A673 (cell line): ENCODE measurements around the gene PPARGC1A. TPM values are rescaled to one million over a fixed set of nuclear protein-coding genes. Genes with fewer than 3 reads are reported as not detected.

ENCODE experiments used
- BruUV-seq: library from RNA; stranded (reverse); fragments of 400-500 nt; replicated peaks from 2 replicates; lab custom pipeline; 2021; lab: Mats Ljungman, UMichigan
- CTCF ChIA-PET: fragments of 300-600 bp; sonication (Branson Sonifier 250); formaldehyde crosslinking; loops from one replicate; lab custom pipeline; 2022; ENCODE audit warnings: antibody characterized with exemption; lab: Charles Lee
- POLR2A ChIA-PET: fragments of 300-600 bp; sonication (Branson Sonifier 250); formaldehyde crosslinking; loops from one replicate; lab custom pipeline; 2022; ENCODE audit warnings: antibody characterized with exemption; ENCODE audit not compliant: low non-redundant PET; lab: Charles Lee
- DNase-seq: peaks from one replicate; pipeline ENCODE4 v3.0.0-alpha.2; 2015; ENCODE audit warnings: low spot score
- H3K27ac ChIP-seq: fragments of 200-600 bp; sonication (generic); 2 replicates; pipeline ENCODE4 v1.5.1; 2016; ENCODE audit warnings: mixed run types, low read depth, mild to moderate bottlenecking, mixed read lengths, antibody characterized with exemption, low read length; ENCODE audit not compliant: poor library complexity, severe bottlenecking
- H3K27me3 ChIP-seq: fragments of 200-600 bp; sonication (generic); replicated peaks from 2 replicates; pipeline ENCODE4 v1.6.1; 2017; ENCODE audit warnings: mixed run types, low read depth, mild to moderate bottlenecking, mixed read lengths, antibody characterized with exemption, low read length; ENCODE audit not compliant: insufficient read depth, poor library complexity
- H3K36me3 ChIP-seq: fragments of 200-600 bp; sonication (generic); 2 replicates; pipeline ENCODE4 v1.6.1; 2016; ENCODE audit warnings: mixed run types, mild to moderate bottlenecking, mixed read lengths, antibody characterized with exemption, low read length; ENCODE audit not compliant: insufficient read depth, poor library complexity, severe bottlenecking
- H3K4me1 ChIP-seq: fragments of 200-600 bp; sonication (generic); 2 replicates; pipeline ENCODE4 v1.6.1; 2017; ENCODE audit warnings: mixed run types, mild to moderate bottlenecking, mixed read lengths, antibody characterized with exemption, low read length; ENCODE audit not compliant: insufficient read depth, poor library complexity, severe bottlenecking
- H3K4me3 ChIP-seq: fragments of 200-600 bp; sonication (generic); 2 replicates; pipeline ENCODE4 v1.5.1; 2016; ENCODE audit warnings: low read depth, mixed run types, mild to moderate bottlenecking, mixed read lengths, low read length; ENCODE audit not compliant: poor library complexity, severe bottlenecking
- H3K9me3 ChIP-seq: fragments of 200-600 bp; sonication (generic); 2 replicates; pipeline ENCODE4 v1.6.1; 2016; ENCODE audit warnings: mixed run types, low read depth, mild to moderate bottlenecking, mixed read lengths, antibody characterized with exemption, low read length; ENCODE audit not compliant: poor library complexity, severe bottlenecking
- CTCF ChIP-seq: fragments of 300-800, 200-600 bp; sonication (generic); conservative IDR thresholded peaks from 2 replicates; pipeline ENCODE4 v1.5.1; 2017; ENCODE audit warnings: low read depth, mild to moderate bottlenecking, antibody characterized with exemption, low read length, moderate library complexity, mixed read lengths
- EZH2 ChIP-seq: fragments of 200-600 bp; sonication (generic); IDR thresholded peaks from 2 replicates; pipeline ENCODE4 v1.6.1; 2017; ENCODE audit warnings: borderline replicate concordance, low read depth, mild to moderate bottlenecking, mixed read lengths, antibody characterized with exemption, low read length; ENCODE audit not compliant: poor library complexity, severe bottlenecking
- intact Hi-C: fragments of 100-400 bp; cut with micrococcal nuclease; formaldehyde crosslinking; loops from one replicate; pipeline ENCODE4 v1.10.0; 2022; ENCODE audit not compliant: unreplicated experiment
- total RNA-seq: library from RNA; stranded (reverse); gene quantifications from 2 replicates; pipeline ENCODE4 v1.2.3, GENCODE V29; 2021

Gene PPARGC1A
- total RNA-seq, 1 experiment from 2014 or later = not detected

GRCh38 chr4:23932186-23932585 lies 42.3 kb upstream of the PPARGC1A start:
- intact Hi-C loops = no loop called here
- Histone ChIP-seq H3K27ac (no peak overlapping the region), H3K27me3 (no peaks in the 10 kb centered on the region), H3K9me3 (no peaks in the 10 kb centered on the region), H3K36me3 (no peaks in the 10 kb centered on the region), H3K4me1 (no peaks in the 10 kb centered on the region), H3K4me3 (no peak overlapping the region)
- CTCF ChIA-PET = no interaction called here
- DNase-seq = no peak
- POLR2A ChIA-PET = no interaction called here
- BruUV-seq = no TSS peak
- no peak for TF ChIP-seq CTCF
- TF ChIP-seq EZH2 = no peak

GRCh38 chr4:23931489-23931830 lies 41.6 kb upstream of the PPARGC1A start:
- no peaks in the 10 kb centered on the region for H3K27me3 ChIP-seq
- no peaks in the 10 kb centered on the region for H3K9me3 ChIP-seq
- H3K27ac ChIP-seq = no peak overlapping the region
- ChIA-PET CTCF (no interaction called here), POLR2A (no interaction called here)
- no peaks in the 10 kb centered on the region for H3K4me1 ChIP-seq
- H3K36me3 ChIP-seq = no peaks in the 10 kb centered on the region
- BruUV-seq = no TSS peak
- DNase-seq = no peak
- H3K4me3 ChIP-seq = no peak overlapping the region
- TF ChIP-seq EZH2 (no peak), CTCF (no peak)
- intact Hi-C loops = no loop called here

- H3K27me3 ChIP-seq = no peaks in the 10 kb centered on the region
- H3K27ac ChIP-seq = no peak overlapping the region
- DNase-seq = no peak
- TF ChIP-seq EZH2 (no peak), CTCF (no peak)
- no peaks in the 10 kb centered on the region for H3K4me1 ChIP-seq
- intact Hi-C loops = no loop called here
- no peaks in the 10 kb centered on the region for H3K9me3 ChIP-seq
- no peaks in the 10 kb centered on the region for H3K36me3 ChIP-seq
- POLR2A ChIA-PET = no interaction called here
- no TSS peak for BruUV-seq
- CTCF ChIA-PET = no interaction called here
- H3K4me3 ChIP-seq = no peak overlapping the region
Observed at GRCh38 chr4:23930750-23931488, 41.1 kb upstream of the PPARGC1A start.
